Liver (tissue), 9 donors: ENCODE results near the gene OSBPL9. TPM values are rescaled to one million over a fixed set of nuclear protein-coding genes. Genes with fewer than 3 reads are reported as not detected.

ENCODE experiments used
- DNase-seq: peaks from one replicate; pipeline ENCODE4 v3.0.0-alpha.2; 2017; ENCODE audit warnings: low spot score
- H3K27ac ChIP-seq, 2 donors: one replicate each; pipeline ENCODE4 v1.7.0; 2013; ENCODE audit warnings: inconsistent platforms in 2 of 2, low read length in 2 of 2, control low read depth in 1 of 2, low read depth in 1 of 2, mild to moderate bottlenecking in 1 of 2
- H3K27me3 ChIP-seq, 4 donors: one replicate each; pipeline versions ENCODE4 v1.6.1 to v1.7.0; 2013; ENCODE audit warnings: low read length in 3 of 4, inconsistent platforms in 1 of 4, mild to moderate bottlenecking in 1 of 4, moderate library complexity in 1 of 4; ENCODE audit not compliant: control insufficient read depth in 4 of 4, insufficient read depth in 4 of 4
- H3K36me3 ChIP-seq, 4 donors: one replicate each; pipeline versions ENCODE4 v1.6.1 to v1.7.0; 2013; ENCODE audit warnings: low read length in 3 of 4, mild to moderate bottlenecking in 3 of 4, low read depth in 1 of 4, moderate library complexity in 1 of 4; ENCODE audit not compliant: control insufficient read depth in 4 of 4, insufficient read depth in 3 of 4
- H3K4me1 ChIP-seq, 4 donors: one replicate each; pipeline versions ENCODE4 v1.6.1 to v1.7.0; 2013; ENCODE audit warnings: low read length in 3 of 4, mild to moderate bottlenecking in 3 of 4, moderate library complexity in 1 of 4; ENCODE audit not compliant: control insufficient read depth in 4 of 4, insufficient read depth in 4 of 4
- H3K4me3 ChIP-seq, 3 donors: one replicate each; pipeline versions ENCODE4 v1.6.1 to v1.7.0; 2013; ENCODE audit warnings: low read length in 3 of 3, control low read depth in 1 of 3, low read depth in 1 of 3, mild to moderate bottlenecking in 1 of 3
- H3K9ac ChIP-seq, 2 donors: one replicate each; pipeline ENCODE4 v1.7.0; 2013; ENCODE audit warnings: low read length in 2 of 2, mild to moderate bottlenecking in 2 of 2, moderate library complexity in 2 of 2, control low read depth in 1 of 2, low read depth in 1 of 2
- H3K9me3 ChIP-seq, 4 donors: one replicate each; pipeline versions ENCODE4 v1.6.1 to v1.7.0; 2013; ENCODE audit warnings: low read length in 3 of 4; ENCODE audit not compliant: control insufficient read depth in 4 of 4
- CTCF ChIP-seq: fragments of 150-350 bp; IDR thresholded peaks from 2 replicates; pipeline ENCODE4 v1.5.1; 2017; ENCODE audit warnings: improper control_type of control experiment, low read depth, low read length; ENCODE audit not compliant: missing input control
- EGR1 ChIP-seq, 2 donors: IDR thresholded peaks; 2 replicates each; pipeline ENCODE4 v1.6.1; 2016 to 2018; ENCODE audit warnings: antibody characterized with exemption in 2 of 2, low read depth in 2 of 2
- FOXA1 ChIP-seq: IDR thresholded peaks from 2 replicates; pipeline ENCODE4 v1.6.1; 2016; ENCODE audit warnings: antibody characterized with exemption
- FOXA2 ChIP-seq: IDR thresholded peaks from 2 replicates; pipeline ENCODE4 v1.6.1; 2016; ENCODE audit warnings: antibody characterized with exemption
- GABPA ChIP-seq, 2 donors: IDR thresholded peaks in 1 of 2; conservative IDR thresholded peaks in 1 of 2; 2 replicates each; pipeline ENCODE4 v1.6.1; 2016; ENCODE audit warnings: antibody characterized with exemption in 2 of 2, mild to moderate bottlenecking in 1 of 2, moderate library complexity in 1 of 2
- HNF4A ChIP-seq, 2 donors: conservative IDR thresholded peaks; 2 replicates each; pipeline ENCODE4 v1.6.1; 2016; ENCODE audit warnings: antibody characterized with exemption in 2 of 2, mild to moderate bottlenecking in 2 of 2
- HNF4G ChIP-seq: IDR thresholded peaks from 2 replicates; pipeline ENCODE4 v1.6.1; 2016; ENCODE audit warnings: antibody characterized with exemption
- JUND ChIP-seq, 2 donors: IDR thresholded peaks; 2 replicates each; pipeline ENCODE4 v1.6.1; 2016; ENCODE audit warnings: antibody characterized with exemption in 2 of 2
- NR2F2 ChIP-seq: IDR thresholded peaks from 2 replicates; pipeline ENCODE4 v1.6.1; 2016; ENCODE audit warnings: antibody characterized with exemption
- RAD21 ChIP-seq, 2 donors: IDR thresholded peaks; 2 replicates each; pipeline ENCODE4 v1.6.1; 2016; ENCODE audit warnings: antibody characterized with exemption in 2 of 2, mild to moderate bottlenecking in 2 of 2
- REST ChIP-seq: IDR thresholded peaks from 2 replicates; pipeline ENCODE4 v1.6.1; 2016; ENCODE audit warnings: antibody characterized with exemption, mild to moderate bottlenecking
- RXRA ChIP-seq, 2 donors: IDR thresholded peaks; 2 replicates each; pipeline ENCODE4 v1.6.1; 2017 to 2018; ENCODE audit warnings: antibody characterized with exemption in 2 of 2, mild to moderate bottlenecking in 1 of 2
- SP1 ChIP-seq: IDR thresholded peaks from 2 replicates; pipeline ENCODE4 v1.6.1; 2018; ENCODE audit warnings: antibody characterized with exemption, mild to moderate bottlenecking
- TAF1 ChIP-seq: conservative IDR thresholded peaks from 2 replicates; pipeline ENCODE4 v1.6.1; 2016; ENCODE audit warnings: antibody characterized with exemption, mild to moderate bottlenecking
- YY1 ChIP-seq: IDR thresholded peaks from 2 replicates; pipeline ENCODE4 v1.6.1; 2016; ENCODE audit warnings: antibody characterized with exemption, mild to moderate bottlenecking
- WGBS: extraction: QIAGEN DNeasy Blood & Tissue Kit; methylation state at CpG from one replicate; pipeline ENCODE4 v1.1.7; 2013; 5-methylcytosine and 5-hydroxymethylcytosine counted together
- polyA plus RNA-seq, 2 donors: library from polyadenylated mRNA; stranded (reverse) in 1 of 2; unstranded in 1 of 2; fragments of 200-250 nt in 1 of 2; fragments of >200 nt in 1 of 2; fragmentation: Nextera tagmentation in 1 of 2; extraction: Ambion mirVana in 1 of 2; gene quantifications; one replicate each; pipeline versions ENCODE4 v1.2.1 to v1.2.3, GENCODE V29; 2013 to 2015
- total RNA-seq, 2 donors: library from RNA; depleted of rRNA; stranded (reverse); fragments of >200 nt; gene quantifications; one replicate each; pipeline ENCODE4 v1.2.3, GENCODE V29; 2014
- TF ChIP-seq, protein P1 (sequence below): IDR thresholded peaks from 2 replicates; pipeline ENCODE4 v1.6.1; 2016; ENCODE audit warnings: antibody characterized with exemption
- TF ChIP-seq, protein P2 (sequence below): IDR thresholded peaks from 2 replicates; pipeline ENCODE4 v1.6.1; 2016; ENCODE audit warnings: antibody characterized with exemption
- TF ChIP-seq, protein P3 (sequence below): IDR thresholded peaks from 2 replicates; pipeline ENCODE4 v1.6.1; 2016; ENCODE audit warnings: antibody characterized with exemption
- donor health status: healthy.
- donor health status: healthy.
- donor health status: healthy.
- donor health status: healthy.
- donor health status: healthy.

Gene OSBPL9
- total and polyA plus RNA-seq, 4 donors = 52.1 to 129 (median 60.4) TPM

GRCh38 chr1:51643362-51643761 lies 26.5 kb downstream of the OSBPL9 start:
- no peak overlapping the region for H3K9ac ChIP-seq
- no peak for DNase-seq
- no peak overlapping the region for H3K27ac ChIP-seq
- no peaks in the 10 kb centered on the region for H3K36me3 ChIP-seq
- no peak for TF ChIP-seq FOXA2
- no peak for TF ChIP-seq RAD21 (IDR thresholded peaks at IDR 0.05)
- no peak for TF ChIP-seq HNF4G
- H3K4me1 ChIP-seq = peaks cover 1 to 13% (median 9%) of the 10 kb centered on the region in 4 donors
- no peak overlapping the region for H3K4me3 ChIP-seq
- 96% methylated on average over 1 of the region's 1 CpG for WGBS
- no peaks in the 10 kb centered on the region for H3K9me3 ChIP-seq
- H3K27me3 ChIP-seq = no peaks in the 10 kb centered on the region

DNA sequence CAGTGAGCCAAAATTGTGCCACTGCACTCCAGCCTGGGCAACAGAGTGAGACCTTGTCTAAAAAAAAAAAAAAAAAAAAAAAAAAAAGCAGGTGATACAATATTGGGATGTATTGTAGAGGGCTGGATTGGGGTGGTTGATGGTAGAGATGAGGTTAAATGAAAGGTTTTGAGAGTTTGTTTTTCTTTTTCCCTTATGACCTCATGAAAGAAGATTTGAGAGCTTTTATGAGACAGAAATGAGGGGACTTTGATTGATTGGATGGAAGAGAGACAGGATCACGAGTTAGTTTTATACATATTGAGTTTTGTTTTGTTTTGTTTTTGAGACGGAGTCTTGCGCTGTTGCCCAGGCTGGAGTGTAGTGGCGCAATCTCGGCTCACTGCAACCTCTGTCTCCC lies 27.1 kb downstream of the OSBPL9 start:
- DNase-seq = no peak
- 89% methylated on average over 5 of the region's 5 CpGs for WGBS
- H3K27me3 ChIP-seq = no peaks in the 10 kb centered on the region
- H3K9me3 ChIP-seq = no peaks in the 10 kb centered on the region
- TF ChIP-seq JUND (IDR thresholded peaks at IDR 0.05) = no peak
- TF ChIP-seq, protein P1, sequence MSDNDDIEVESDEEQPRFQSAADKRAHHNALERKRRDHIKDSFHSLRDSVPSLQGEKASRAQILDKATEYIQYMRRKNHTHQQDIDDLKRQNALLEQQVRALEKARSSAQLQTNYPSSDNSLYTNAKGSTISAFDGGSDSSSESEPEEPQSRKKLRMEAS = no peak
- no peak for TF ChIP-seq EGR1 (IDR thresholded peaks at IDR 0.05; ENCODE audit: low read depth in 2 of 2)
- TF ChIP-seq RXRA (IDR thresholded peaks at IDR 0.05) = no peak
- TF ChIP-seq CTCF = no peak
- TF ChIP-seq, protein P2, sequence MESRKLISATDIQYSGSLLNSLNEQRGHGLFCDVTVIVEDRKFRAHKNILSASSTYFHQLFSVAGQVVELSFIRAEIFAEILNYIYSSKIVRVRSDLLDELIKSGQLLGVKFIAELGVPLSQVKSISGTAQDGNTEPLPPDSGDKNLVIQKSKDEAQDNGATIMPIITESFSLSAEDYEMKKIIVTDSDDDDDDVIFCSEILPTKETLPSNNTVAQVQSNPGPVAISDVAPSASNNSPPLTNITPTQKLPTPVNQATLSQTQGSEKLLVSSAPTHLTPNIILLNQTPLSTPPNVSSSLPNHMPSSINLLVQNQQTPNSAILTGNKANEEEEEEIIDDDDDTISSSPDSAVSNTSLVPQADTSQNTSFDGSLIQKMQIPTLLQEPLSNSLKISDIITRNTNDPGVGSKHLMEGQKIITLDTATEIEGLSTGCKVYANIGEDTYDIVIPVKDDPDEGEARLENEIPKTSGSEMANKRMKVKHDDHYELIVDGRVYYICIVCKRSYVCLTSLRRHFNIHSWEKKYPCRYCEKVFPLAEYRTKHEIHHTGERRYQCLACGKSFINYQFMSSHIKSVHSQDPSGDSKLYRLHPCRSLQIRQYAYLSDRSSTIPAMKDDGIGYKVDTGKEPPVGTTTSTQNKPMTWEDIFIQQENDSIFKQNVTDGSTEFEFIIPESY = no peak
- TF ChIP-seq HNF4A (conservative IDR thresholded peaks at IDR 0.05) = no peak
- no peak for TF ChIP-seq YY1
- no peak for TF ChIP-seq NR2F2
- no peak for TF ChIP-seq GABPA (IDR thresholded peaks at IDR 0.05 in 1 of 2, conservative IDR thresholded peaks at IDR 0.05 in 1 of 2)
- TF ChIP-seq RAD21 (IDR thresholded peaks at IDR 0.05) = no peak
- TF ChIP-seq TAF1 = no peak
- TF ChIP-seq REST = no peak
- TF ChIP-seq SP1 = no peak
- TF ChIP-seq, protein P3, sequence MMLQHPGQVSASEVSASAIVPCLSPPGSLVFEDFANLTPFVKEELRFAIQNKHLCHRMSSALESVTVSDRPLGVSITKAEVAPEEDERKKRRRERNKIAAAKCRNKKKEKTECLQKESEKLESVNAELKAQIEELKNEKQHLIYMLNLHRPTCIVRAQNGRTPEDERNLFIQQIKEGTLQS = no peak
- TF ChIP-seq FOXA1 = no peak
- no peak for TF ChIP-seq FOXA2
- TF ChIP-seq HNF4G = no peak
- no peak overlapping the region for H3K4me3 ChIP-seq
- peaks cover 1 to 14% (median 10%) of the 10 kb centered on the region in 4 donors for H3K4me1 ChIP-seq
- no peaks in the 10 kb centered on the region for H3K36me3 ChIP-seq
- H3K27ac ChIP-seq = no peak overlapping the region
- H3K9ac ChIP-seq = no peak overlapping the region
